ENCODE measurements around the gene NUPR1.

DNA sequence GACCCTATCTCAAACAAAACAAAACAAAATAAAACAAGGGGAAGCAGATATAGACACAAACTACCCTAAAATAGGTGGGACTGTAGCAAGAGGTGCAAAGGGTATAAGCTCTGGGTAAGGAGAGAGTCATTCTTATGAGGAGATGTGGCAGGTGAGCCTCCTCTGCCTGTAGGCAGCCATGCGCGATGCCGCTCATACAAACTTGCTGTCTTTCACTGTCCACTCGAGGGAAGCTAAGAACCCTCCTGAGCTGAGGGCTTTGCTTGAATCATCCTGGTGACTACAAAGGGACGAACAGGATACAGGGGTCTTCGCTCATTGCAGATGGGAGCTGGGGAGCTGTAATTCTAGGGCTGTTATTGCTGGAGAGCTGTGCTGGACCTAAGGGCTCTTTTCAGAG lies 17.3 kb downstream of the NUPR1 start:
- TF ChIP-seq POLR2A (IDR thresholded peaks at IDR 0.05; ENCODE audit: low read length) (no peak), GATA1 (IDR thresholded peaks at IDR 0.05; ENCODE audit: low read depth, low read length) (no peak)

Measured in erythroblast (primary cell).